HG02610 (cell line): ENCODE data around the gene CDH5.

Experiments used
- ATAC-seq: cut with Tn5 transposase; IDR thresholded peaks from one replicate; pipeline ENCODE4 v1.9.1; 2021; ENCODE audit warnings: mild to moderate bottlenecking, moderate library complexity; ENCODE audit not compliant: unreplicated experiment

Gene CDH5

GRCh38 chr16:66373667-66374066 lies 7.2 kb downstream of the CDH5 start:
- ATAC-seq = no peak

- no peak for ATAC-seq
Observed at GRCh38 chr16:66374176-66374575, 7.7 kb downstream of the CDH5 start.

DNA sequence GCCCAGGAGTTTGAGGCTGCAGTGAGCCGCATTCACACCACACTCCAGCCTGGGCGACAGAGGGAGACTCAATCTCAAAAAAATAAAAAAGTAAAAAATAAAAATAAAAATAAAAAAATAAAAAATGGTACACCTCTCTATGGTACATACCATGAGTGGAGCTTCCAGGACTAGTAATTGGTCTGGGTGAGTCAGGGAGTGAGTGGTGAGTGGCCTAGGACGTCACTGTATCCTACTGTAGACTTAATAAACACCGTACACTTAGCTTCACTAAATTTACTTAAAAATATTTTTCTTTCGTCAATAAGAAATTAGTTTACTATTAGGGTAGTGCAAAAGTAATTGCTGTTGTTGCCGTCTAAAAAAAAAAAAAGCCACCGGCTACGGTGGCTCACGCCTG lies 9.0 kb downstream of the CDH5 start:
- no peak for ATAC-seq

DNA sequence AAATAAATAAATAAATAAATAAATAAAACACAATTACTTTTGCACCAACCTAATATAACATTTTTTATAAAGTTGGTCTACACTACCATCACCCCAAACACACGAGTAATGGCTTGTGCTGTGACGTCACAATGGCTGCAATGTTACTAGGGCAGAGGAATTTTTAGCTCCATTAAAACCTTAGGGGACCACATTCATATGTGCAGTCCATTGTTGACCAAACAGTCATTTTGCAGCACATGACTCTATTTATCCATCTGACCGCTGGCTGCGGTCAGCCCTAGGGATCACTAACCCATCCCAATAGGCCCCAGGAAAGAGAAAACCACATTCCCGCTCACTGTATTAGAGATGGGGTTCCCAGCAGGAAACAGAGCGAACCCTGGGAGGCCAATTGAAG lies 9.6 kb downstream of the CDH5 start:
- ATAC-seq = no peak

- no peak for ATAC-seq
Observed at GRCh38 chr16:66376577-66377305, 10.2 kb downstream of the CDH5 start.

DNA sequence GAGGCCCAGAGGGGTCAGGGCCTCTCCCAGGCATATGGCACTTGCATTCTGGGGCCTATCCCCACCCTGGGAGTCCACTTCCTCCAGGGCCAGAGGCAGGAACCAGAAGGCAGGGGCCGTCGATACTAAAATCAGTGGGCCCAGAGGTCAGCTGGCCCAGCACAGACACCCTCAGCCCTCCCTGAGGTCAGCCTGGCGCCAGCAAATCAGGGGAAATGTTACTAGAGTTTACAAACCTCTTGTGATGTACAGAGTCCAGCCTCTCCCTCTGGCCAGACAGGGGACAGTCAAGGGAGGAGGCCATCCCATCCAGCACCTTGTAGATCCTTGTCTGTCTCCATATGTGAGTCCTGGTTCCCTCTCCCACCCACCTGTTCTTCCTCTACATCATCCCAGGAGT lies 10.8 kb downstream of the CDH5 start:
- ATAC-seq = no peak

DNA sequence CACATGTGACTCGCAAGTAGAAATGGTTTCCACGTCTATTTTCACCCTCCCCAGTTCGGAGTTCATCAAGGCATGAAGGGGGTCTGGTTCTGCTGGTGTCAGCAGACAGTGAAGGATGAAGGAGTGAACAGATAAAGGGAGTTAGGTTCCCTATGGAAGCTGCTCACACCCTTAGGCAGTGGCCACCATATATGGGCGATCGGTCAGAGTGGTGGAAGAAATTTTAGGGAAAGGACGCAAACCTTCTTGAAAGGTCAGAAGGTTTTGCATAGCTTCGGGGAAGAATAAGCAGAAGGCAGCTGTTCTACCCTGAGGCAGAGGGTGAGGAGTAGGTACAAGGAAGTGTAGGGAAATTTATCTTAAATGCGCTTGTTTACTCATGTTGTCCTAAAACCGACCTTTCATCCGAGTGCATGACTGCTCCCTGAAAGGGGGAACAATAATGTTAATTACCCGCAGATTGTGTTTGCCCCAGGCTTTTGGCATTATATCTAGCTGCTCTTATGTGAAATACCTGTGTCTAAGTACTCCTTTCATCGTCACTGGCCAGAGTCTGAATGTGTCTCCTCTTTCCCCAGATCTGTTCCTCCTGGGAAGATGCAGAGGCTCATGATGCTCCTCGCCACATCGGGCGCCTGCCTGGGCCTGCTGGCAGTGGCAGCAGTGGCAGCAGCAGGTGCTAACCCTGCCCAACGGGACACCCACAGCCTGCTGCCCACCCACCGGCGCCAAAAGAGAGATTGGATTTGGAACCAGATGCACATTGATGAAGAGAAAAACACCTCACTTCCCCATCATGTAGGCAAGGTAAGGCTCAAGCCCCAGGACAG lies 12.5 kb downstream of the CDH5 start:
- ATAC-seq = no peak

DNA sequence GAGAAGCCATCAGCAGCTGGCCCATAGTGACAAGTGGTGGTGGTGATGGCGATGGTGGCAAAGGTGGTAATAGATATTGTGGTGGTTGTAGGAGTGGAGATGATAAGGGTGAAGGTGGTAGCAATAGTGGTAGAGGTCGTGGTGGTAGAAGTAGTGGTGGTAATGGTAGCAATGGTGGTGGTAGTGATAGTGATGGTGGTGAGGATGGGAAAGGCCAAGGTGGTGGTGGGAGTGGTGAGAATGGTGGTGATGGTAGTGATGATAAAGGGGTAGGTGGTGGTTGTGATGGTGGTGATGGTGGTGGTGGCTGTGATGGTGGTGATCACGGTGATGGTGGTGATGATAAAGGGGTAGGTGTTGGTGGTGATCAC lies 13.1 kb downstream of the CDH5 start:
- no peak for ATAC-seq

DNA sequence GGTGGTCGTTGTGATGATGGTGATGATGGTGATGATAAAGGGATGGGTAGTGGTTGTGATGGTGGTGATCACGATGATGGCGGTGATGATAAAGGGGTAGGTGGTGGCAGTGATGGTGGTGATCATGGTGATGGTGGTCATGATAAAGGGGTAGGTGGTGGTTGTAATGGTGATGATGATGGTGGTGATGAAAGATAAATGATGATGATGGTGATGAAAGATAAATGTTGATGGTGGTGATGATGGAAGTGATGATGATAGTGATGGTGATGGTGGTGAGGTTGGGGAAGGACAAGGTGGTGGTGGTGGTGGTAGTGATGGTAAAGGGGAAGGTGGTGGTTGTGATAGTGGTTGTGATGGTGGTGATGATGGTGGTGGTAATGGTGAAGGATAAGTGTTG lies 13.9 kb downstream of the CDH5 start:
- ATAC-seq = no peak

DNA sequence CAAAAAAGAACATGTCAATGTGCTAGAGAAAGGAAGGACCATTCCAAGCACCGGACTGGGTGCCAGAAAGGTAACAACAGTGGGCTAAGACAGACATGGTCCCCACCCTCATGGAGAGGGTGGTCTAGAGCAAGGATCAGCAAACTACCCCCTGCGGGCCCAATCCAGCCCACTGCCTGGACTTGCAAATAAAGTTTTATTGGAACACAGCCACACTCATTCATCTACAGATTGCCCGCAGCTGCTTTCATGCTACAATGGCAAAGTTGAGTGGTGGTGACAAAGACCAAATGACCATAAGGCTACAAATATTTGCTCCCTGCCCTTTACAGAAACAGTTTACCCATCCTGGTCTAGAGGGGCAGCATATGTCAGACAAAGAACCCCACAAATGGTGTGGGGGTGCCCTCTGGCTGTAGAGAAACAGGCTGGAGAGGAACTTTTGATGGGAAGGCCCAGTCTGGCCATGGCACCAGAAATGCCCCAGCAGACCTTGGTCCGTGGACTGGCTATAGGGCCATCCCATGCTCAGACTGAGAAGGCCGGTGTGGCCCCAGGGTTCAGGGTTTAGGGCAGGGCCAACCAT lies 15.2 kb downstream of the CDH5 start:
- no peak for ATAC-seq

GRCh38 chr16:66382171-66382965 lies 15.9 kb downstream of the CDH5 start:
- ATAC-seq = no peak

DNA sequence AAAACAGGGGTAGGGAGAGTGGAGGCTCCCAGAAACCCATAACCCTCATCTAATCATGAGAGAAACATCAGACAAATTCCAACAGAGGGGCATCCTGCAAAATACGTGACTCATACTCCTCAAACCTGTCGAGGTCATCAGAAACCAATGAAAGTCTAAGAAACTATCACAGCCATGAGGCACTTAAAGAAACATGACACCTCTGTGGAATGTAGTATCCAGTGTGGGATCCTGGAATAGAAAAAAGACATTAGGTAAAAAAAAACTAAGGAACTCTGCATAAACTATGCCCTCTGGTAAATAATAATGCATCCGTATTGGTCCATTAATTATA lies 16.4 kb downstream of the CDH5 start:
- no peak for ATAC-seq

DNA sequence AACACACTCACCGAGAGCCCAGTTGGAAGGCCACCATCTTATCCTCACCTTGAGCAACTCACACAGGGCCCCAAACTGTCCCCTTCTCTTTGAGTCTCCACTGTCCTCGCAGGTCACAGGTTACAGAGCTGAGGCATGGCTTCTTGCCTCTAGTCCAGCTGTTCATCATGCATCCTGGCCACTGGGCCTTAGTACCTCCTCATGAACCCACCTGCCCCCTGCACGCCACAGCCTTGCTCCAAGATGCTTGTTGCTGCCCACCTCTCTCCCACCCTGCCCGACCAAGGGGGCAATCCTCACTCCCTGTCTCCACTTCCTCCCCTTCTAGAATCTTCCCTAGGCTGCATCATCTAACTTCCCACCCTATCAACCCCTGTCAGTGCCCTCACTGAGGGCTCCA lies 17.1 kb downstream of the CDH5 start:
- no peak for ATAC-seq

GRCh38 chr16:66385415-66385814 lies 18.9 kb downstream of the CDH5 start:
- ATAC-seq = no peak

- no peak for ATAC-seq
Observed at GRCh38 chr16:66386629-66387622, 20.4 kb downstream of the CDH5 start.

- ATAC-seq = no peak
Observed at GRCh38 chr16:66387817-66388332, 21.4 kb downstream of the CDH5 start.

GRCh38 chr16:66388350-66389139 lies 22.1 kb downstream of the CDH5 start:
- ATAC-seq = no peak

GRCh38 chr16:66389256-66390176 lies 23.0 kb downstream of the CDH5 start:
- ATAC-seq = no peak
